Measurements from ENCODE around the gene MAN1A1.

MAN1A1 gene

GRCh38 chr6:119308991-119309657 is 40.4 kb downstream of the MAN1A1 start:
- Histone ChIP-seq H4K20me1 (ENCODE audit: insufficient read depth) (no peaks in the 10 kb centered on the region), H3K27me3 (ENCODE audit: insufficient read depth, low read depth) (no peaks in the 10 kb centered on the region), H3K4me3 (IDR thresholded peaks at IDR 0.05; ENCODE audit: insufficient read depth, low read depth, low read length) (no peak overlapping the region), H3K79me2 (ENCODE audit: insufficient read depth, low read depth) (no peaks in the 10 kb centered on the region; the same call in 1 of the 2 replicates), H3K27ac (no peak overlapping the region), H2AFZ (ENCODE audit: low read depth) (no peak overlapping the region), H3K9ac (no peak overlapping the region), H3K4me1 (ENCODE audit: low read depth, poor library complexity, severe bottlenecking) (peaks cover 14% of the 10 kb centered on the region), H3K4me2 (no peak overlapping the region), H3K36me3 (ENCODE audit: insufficient read depth) (no peaks in the 10 kb centered on the region)
- no peak for TF ChIP-seq CTCF (conservative IDR thresholded peaks at IDR 0.05; ENCODE audit: low read depth, low read length)

- no peak overlapping the region for H3K4me2 ChIP-seq
- H3K9ac ChIP-seq, result no peak overlapping the region
- H3K36me3 ChIP-seq (ENCODE audit: insufficient read depth), result no peaks in the 10 kb centered on the region
- H2AFZ ChIP-seq (ENCODE audit: low read depth), result no peak overlapping the region
- no peak overlapping the region for H3K4me3 ChIP-seq (IDR thresholded peaks at IDR 0.05; ENCODE audit: insufficient read depth, low read depth, low read length)
- no peak overlapping the region for H3K27ac ChIP-seq
- no peak for TF ChIP-seq CTCF (conservative IDR thresholded peaks at IDR 0.05; ENCODE audit: low read depth, low read length)
- no peaks in the 10 kb centered on the region for H3K27me3 ChIP-seq (ENCODE audit: insufficient read depth, low read depth)
- H3K79me2 ChIP-seq (ENCODE audit: insufficient read depth, low read depth), result no peaks in the 10 kb centered on the region; the same call in 1 of the 2 replicates
- H4K20me1 ChIP-seq (ENCODE audit: insufficient read depth), result no peaks in the 10 kb centered on the region
- H3K4me1 ChIP-seq (ENCODE audit: low read depth, poor library complexity, severe bottlenecking), result peaks cover 8% of the 10 kb centered on the region
These were observed 41.5 kb downstream of the MAN1A1 start for GRCh38 chr6:119308048-119308570.

GRCh38 chr6:119307056-119307455 is 42.5 kb downstream of the MAN1A1 start:
- no peak overlapping the region for H3K4me2 ChIP-seq

GRCh38 chr6:119306396-119306968 is 43.1 kb downstream of the MAN1A1 start:
- no peak overlapping the region for H3K4me2 ChIP-seq
- H3K27me3 ChIP-seq (ENCODE audit: insufficient read depth, low read depth), result no peaks in the 10 kb centered on the region
- H3K4me3 ChIP-seq (IDR thresholded peaks at IDR 0.05; ENCODE audit: insufficient read depth, low read depth, low read length), result no peak overlapping the region
- H3K27ac ChIP-seq, result no peak overlapping the region
- H3K79me2 ChIP-seq (ENCODE audit: insufficient read depth, low read depth), result no peaks in the 10 kb centered on the region; the same call in 1 of the 2 replicates
- no peak overlapping the region for H2AFZ ChIP-seq (ENCODE audit: low read depth)
- H3K4me1 ChIP-seq (ENCODE audit: low read depth, poor library complexity, severe bottlenecking), result peaks cover 5% of the 10 kb centered on the region
- H4K20me1 ChIP-seq (ENCODE audit: insufficient read depth), result no peaks in the 10 kb centered on the region
- no peaks in the 10 kb centered on the region for H3K36me3 ChIP-seq (ENCODE audit: insufficient read depth)
- TF ChIP-seq CTCF (conservative IDR thresholded peaks at IDR 0.05; ENCODE audit: low read depth, low read length), result no peak
- H3K9ac ChIP-seq, result no peak overlapping the region

More at GRCh38 chr6:119307056-119307455, 42.5 kb downstream of the MAN1A1 start:
- H3K36me3 ChIP-seq (ENCODE audit: insufficient read depth), result no peaks in the 10 kb centered on the region
- peaks cover 5% of the 10 kb centered on the region for H3K4me1 ChIP-seq (ENCODE audit: low read depth, poor library complexity, severe bottlenecking)
- no peaks in the 10 kb centered on the region for H4K20me1 ChIP-seq (ENCODE audit: insufficient read depth)
- no peak overlapping the region for H3K9ac ChIP-seq
- H3K27me3 ChIP-seq (ENCODE audit: insufficient read depth, low read depth), result no peaks in the 10 kb centered on the region
- H3K79me2 ChIP-seq (ENCODE audit: insufficient read depth, low read depth), result no peaks in the 10 kb centered on the region; the same call in 1 of the 2 replicates
- H2AFZ ChIP-seq (ENCODE audit: low read depth), result no peak overlapping the region
- H3K27ac ChIP-seq, result no peak overlapping the region
- no peak for TF ChIP-seq CTCF (conservative IDR thresholded peaks at IDR 0.05; ENCODE audit: low read depth, low read length)
- H3K4me3 ChIP-seq (IDR thresholded peaks at IDR 0.05; ENCODE audit: insufficient read depth, low read depth, low read length), result no peak overlapping the region
